K562 (cell line): ENCODE data around the gene ABCC6. TPM values are rescaled to one million over a fixed set of nuclear protein-coding genes. Genes with fewer than 3 reads are reported as not detected.

Source experiments
- ATAC-seq: fragments of 200-7000 bp; cut with Tn5 transposase; 3 replicates; pipeline ENCODE4 v1.9.1; 2020; ENCODE audit warnings: moderate library complexity
- BruUV-seq: library from RNA; stranded (reverse); fragments of 400-500 nt; replicated peaks from 2 replicates; lab custom pipeline; 2021; lab: Mats Ljungman, UMichigan
- CTCF ChIA-PET: fragments of 300-600 bp; formaldehyde crosslinking; extraction: SDS; loops from one replicate; lab custom pipeline; 2021; ENCODE audit warnings: low intra/inter-chr PET ratio; lab: Yijun Ruan, JAX
- POLR2A ChIA-PET: fragments of 300-600, 350-650 bp; sonication (Branson Sonifier 250); formaldehyde crosslinking; extraction: SDS; loops from one replicate; lab custom pipeline; 2021; ENCODE audit warnings: antibody characterized with exemption, inconsistent platforms; lab: Yijun Ruan, JAX
- DNase-seq, 4 experiments: peaks; one replicate each; pipeline versions ENCODE4 v3.0.0 to v3.0.0-alpha.2; 2011 to 2018; ENCODE audit warnings: low spot score in 3 of 4, mixed read lengths in 3 of 4; ENCODE audit errors: extremely low read depth in 1 of 4
- FAIRE-seq: peaks from 2 replicates; lab custom pipeline; 2011; peaks lifted over from hg19 to GRCh38; lab: Jason Lieb, UNC
- H2AFZ ChIP-seq: 2 replicates; pipeline ENCODE4 v1.6.0; 2011; ENCODE audit warnings: low read depth, low read length, control low read depth, inconsistent platforms
- H3K27ac ChIP-seq: fragments of 200-600 bp; 3 replicates; pipeline ENCODE4 v1.8.0; 2011; ENCODE audit warnings: low read depth, mild to moderate bottlenecking, control low read depth, inconsistent platforms, low read length, moderate library complexity, mixed read lengths; ENCODE audit errors: extremely low read depth
- H3K27me3 ChIP-seq, 2 experiments: fragments of 300-600 bp in 1 of 2; 2 replicates in 1 of 2; 3 replicates in 1 of 2; pipeline versions ENCODE4 v1.6.0 to v1.8.0; 2011; ENCODE audit warnings: inconsistent platforms in 2 of 2, low read length in 2 of 2, mild to moderate bottlenecking in 1 of 2, mixed read lengths in 1 of 2, moderate library complexity in 1 of 2; ENCODE audit not compliant: control insufficient read depth in 2 of 2, insufficient read depth in 2 of 2
- H3K36me3 ChIP-seq: fragments of 300-600 bp; 3 replicates; pipeline ENCODE4 v1.8.0; 2011; ENCODE audit warnings: mild to moderate bottlenecking, low read length, inconsistent platforms; ENCODE audit not compliant: control insufficient read depth, insufficient read depth
- H3K4me1 ChIP-seq, 2 experiments: fragments of 200-600 bp in 1 of 2; replicated peaks in 1 of 2; 2 replicates in 1 of 2; 3 replicates in 1 of 2; pipeline versions ENCODE4 v1.5.1 to v1.8.0; 2011; ENCODE audit warnings: inconsistent platforms in 2 of 2, low read length in 2 of 2, mild to moderate bottlenecking in 1 of 2, mixed read lengths in 1 of 2, moderate library complexity in 1 of 2; ENCODE audit not compliant: control insufficient read depth in 2 of 2, insufficient read depth in 2 of 2
- H3K4me2 ChIP-seq: 2 replicates; pipeline ENCODE4 v1.6.1; 2011; ENCODE audit warnings: low read length, control low read depth, inconsistent platforms, mixed read lengths; ENCODE audit not compliant: insufficient read depth
- H3K4me3 ChIP-seq: fragments of 200-600 bp; sonication (generic), shearing (Covaris generic); 2 replicates; pipeline ENCODE4 v1.5.1; 2016; ENCODE audit warnings: control low read depth, inconsistent platforms
- H3K79me2 ChIP-seq: fragments of 200-600 bp; 3 replicates; pipeline ENCODE4 v1.8.0; 2011; ENCODE audit warnings: low read length, inconsistent platforms; ENCODE audit not compliant: control insufficient read depth, insufficient read depth
- H3K9ac ChIP-seq, 2 experiments: 2 replicates each; pipeline versions ENCODE4 v1.6.0 to v1.6.1; 2011; ENCODE audit warnings: low read depth in 2 of 2, low read length in 2 of 2, control low read depth in 1 of 2, inconsistent platforms in 1 of 2, mild to moderate bottlenecking in 1 of 2, mixed read lengths in 1 of 2; ENCODE audit not compliant: insufficient read depth in 1 of 2
- H3K9me1 ChIP-seq: one replicate; pipeline ENCODE4 v1.6.0; 2011; ENCODE audit warnings: inconsistent platforms, mild to moderate bottlenecking, low read length, moderate library complexity; ENCODE audit not compliant: control insufficient read depth, insufficient read depth
- H3K9me3 ChIP-seq: replicated peaks from 2 replicates; pipeline ENCODE4 v1.5.1; 2011; ENCODE audit warnings: low read depth, low read length, inconsistent platforms; ENCODE audit not compliant: control insufficient read depth, insufficient read depth
- H4K20me1 ChIP-seq: replicated peaks from 2 replicates; pipeline ENCODE4 v1.6.1; 2011; ENCODE audit warnings: low read length, inconsistent platforms, mixed read lengths; ENCODE audit not compliant: control insufficient read depth, insufficient read depth
- NFIC ChIP-seq: fragments of 450-650 bp; IDR thresholded peaks from 2 replicates; pipeline ENCODE4 v1.6.1; 2017; ENCODE audit warnings: mild to moderate bottlenecking, inconsistent platforms
- WGBS: fragments of 100-300 bp; shearing (Covaris generic); methylation state at CpG from one replicate; pipeline ENCODE4 v1.1.6; 2016; ENCODE audit warnings: low coverage, mixed read lengths; ENCODE audit not compliant: insufficient coverage; ENCODE audit errors: missing lambda C conversion rate; 5-methylcytosine and 5-hydroxymethylcytosine counted together
- in situ Hi-C: fragments of 300-500 bp; cut with MboI; formaldehyde crosslinking; loops from 4 replicates; pipeline ENCODE4 v1.15.0; 2018; ENCODE audit warnings: inconsistent platforms, mixed read lengths
- intact Hi-C: fragments of 100-400 bp; cut with micrococcal nuclease; formaldehyde crosslinking; loops from 2 replicates; pipeline ENCODE4 v1.14.2; 2022
- polyA plus RNA-seq, 8 experiments: library from polyadenylated mRNA; depleted of rRNA in 4 of 8; stranded (reverse) in 5 of 8; unstranded in 3 of 8; fragments of >200 nt; fragmentation: Nextera tagmentation in 2 of 8; fragmentation: Illumina TruSeq in 1 of 8; extraction: Ambion mirVana in 2 of 8; extraction: Trizol in 1 of 8; gene quantifications; 2 replicates each; pipeline versions ENCODE4 v1.2.1 to v1.2.3, GENCODE V29; 2011 to 2014; ENCODE audit warnings: inconsistent platforms in 1 of 8, missing spikeins in 1 of 8
- total RNA-seq, 7 experiments: library from RNA; depleted of rRNA in 6 of 7; stranded (reverse); fragments of >200 nt in 6 of 7; fragmentation: Illumina TruSeq in 2 of 7; extraction: Trizol in 2 of 7; gene quantifications; 2 replicates each; pipeline versions ENCODE4 v1.2.1 to v1.2.3, GENCODE V29; 2011 to 2021; ENCODE audit warnings: low replicate concordance in 1 of 7
- TF ChIP-seq, protein P1 (sequence below): sonication (generic); formaldehyde crosslinking; IDR thresholded peaks from 2 replicates; pipeline ENCODE4 v1.5.0; 2020; ENCODE audit warnings: missing genetic modification reagents
- TF ChIP-seq, protein P2 (sequence below), 2 experiments: fragments of 450-650 bp in 1 of 2; sonication (generic) in 1 of 2; formaldehyde crosslinking in 1 of 2; IDR thresholded peaks; 2 replicates each; pipeline versions ENCODE4 v1.7.1 to v1.9.0; 2016 to 2022; ENCODE audit warnings: inconsistent platforms in 1 of 2, mild to moderate bottlenecking in 1 of 2, missing genetic modification reagents in 1 of 2

Gene ABCC6
- total and polyA plus RNA-seq, 9 of the 15 experiments (the other 6 are each of a cell fraction or from before 2014, with no cell fraction given), result 0.03 to 0.46 (median 0.07) TPM; not detected in 4

DNA sequence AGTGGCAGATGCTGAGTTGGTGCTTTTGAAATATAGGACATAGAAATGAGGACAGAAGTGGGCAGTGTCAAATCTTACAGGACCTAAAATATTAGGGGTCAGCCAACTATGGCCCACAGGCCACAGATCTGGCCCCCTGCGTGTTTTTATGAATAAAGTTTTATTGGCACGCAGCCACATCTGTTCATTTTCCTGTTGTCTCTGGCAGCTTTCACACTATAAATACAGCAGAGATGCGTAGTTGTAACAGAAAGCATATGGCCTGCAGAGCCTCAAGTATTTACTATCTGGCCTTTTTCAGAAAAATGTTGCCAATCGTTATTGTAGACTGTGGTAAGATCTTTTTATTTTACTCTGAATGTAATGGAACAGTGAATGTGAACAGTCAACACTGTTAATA is 82.8 kb downstream of the ABCC6 start:
- ChIA-PET POLR2A (no interaction called here), CTCF (no interaction called here)
- ATAC-seq, result no peak
- no peak overlapping the region for H3K27ac ChIP-seq
- no peak for DNase-seq
- no peaks in the 10 kb centered on the region for H3K27me3 ChIP-seq
- BruUV-seq, result no TSS peak
- intact Hi-C loops, result no loop called here
- H4K20me1 ChIP-seq, result no peaks in the 10 kb centered on the region
- no peak overlapping the region for H3K4me3 ChIP-seq
- in situ Hi-C loops, result no loop called here
- H3K9me3 ChIP-seq, result no peaks in the 10 kb centered on the region
- 79% methylated on average over 4 of the region's 4 CpGs for WGBS
- FAIRE-seq, result no peak
- H3K4me1 ChIP-seq, result no peaks in the 10 kb centered on the region
- peaks cover 76% of the 10 kb centered on the region; the same call in 2 of the 3 replicates for H3K36me3 ChIP-seq
- H3K79me2 ChIP-seq, result no peaks in the 10 kb centered on the region
- TF ChIP-seq, protein P1, sequence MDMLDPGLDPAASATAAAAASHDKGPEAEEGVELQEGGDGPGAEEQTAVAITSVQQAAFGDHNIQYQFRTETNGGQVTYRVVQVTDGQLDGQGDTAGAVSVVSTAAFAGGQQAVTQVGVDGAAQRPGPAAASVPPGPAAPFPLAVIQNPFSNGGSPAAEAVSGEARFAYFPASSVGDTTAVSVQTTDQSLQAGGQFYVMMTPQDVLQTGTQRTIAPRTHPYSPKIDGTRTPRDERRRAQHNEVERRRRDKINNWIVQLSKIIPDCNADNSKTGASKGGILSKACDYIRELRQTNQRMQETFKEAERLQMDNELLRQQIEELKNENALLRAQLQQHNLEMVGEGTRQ, result no peak
- TF ChIP-seq, protein P2, sequence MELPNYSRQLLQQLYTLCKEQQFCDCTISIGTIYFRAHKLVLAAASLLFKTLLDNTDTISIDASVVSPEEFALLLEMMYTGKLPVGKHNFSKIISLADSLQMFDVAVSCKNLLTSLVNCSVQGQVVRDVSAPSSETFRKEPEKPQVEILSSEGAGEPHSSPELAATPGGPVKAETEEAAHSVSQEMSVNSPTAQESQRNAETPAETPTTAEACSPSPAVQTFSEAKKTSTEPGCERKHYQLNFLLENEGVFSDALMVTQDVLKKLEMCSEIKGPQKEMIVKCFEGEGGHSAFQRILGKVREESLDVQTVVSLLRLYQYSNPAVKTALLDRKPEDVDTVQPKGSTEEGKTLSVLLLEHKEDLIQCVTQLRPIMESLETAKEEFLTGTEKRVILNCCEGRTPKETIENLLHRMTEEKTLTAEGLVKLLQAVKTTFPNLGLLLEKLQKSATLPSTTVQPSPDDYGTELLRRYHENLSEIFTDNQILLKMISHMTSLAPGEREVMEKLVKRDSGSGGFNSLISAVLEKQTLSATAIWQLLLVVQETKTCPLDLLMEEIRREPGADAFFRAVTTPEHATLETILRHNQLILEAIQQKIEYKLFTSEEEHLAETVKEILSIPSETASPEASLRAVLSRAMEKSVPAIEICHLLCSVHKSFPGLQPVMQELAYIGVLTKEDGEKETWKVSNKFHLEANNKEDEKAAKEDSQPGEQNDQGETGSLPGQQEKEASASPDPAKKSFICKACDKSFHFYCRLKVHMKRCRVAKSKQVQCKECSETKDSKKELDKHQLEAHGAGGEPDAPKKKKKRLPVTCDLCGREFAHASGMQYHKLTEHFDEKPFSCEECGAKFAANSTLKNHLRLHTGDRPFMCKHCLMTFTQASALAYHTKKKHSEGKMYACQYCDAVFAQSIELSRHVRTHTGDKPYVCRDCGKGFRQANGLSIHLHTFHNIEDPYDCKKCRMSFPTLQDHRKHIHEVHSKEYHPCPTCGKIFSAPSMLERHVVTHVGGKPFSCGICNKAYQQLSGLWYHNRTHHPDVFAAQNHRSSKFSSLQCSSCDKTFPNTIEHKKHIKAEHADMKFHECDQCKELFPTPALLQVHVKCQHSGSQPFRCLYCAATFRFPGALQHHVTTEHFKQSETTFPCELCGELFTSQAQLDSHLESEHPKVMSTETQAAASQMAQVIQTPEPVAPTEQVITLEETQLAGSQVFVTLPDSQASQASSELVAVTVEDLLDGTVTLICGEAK (IDR thresholded peaks at IDR 0.05), result peak; percentile 88
- TF ChIP-seq, protein P2 (CRISPR knock-in tag; IDR thresholded peaks at IDR 0.05), result peak; percentile 73
- TF ChIP-seq NFIC, result peak; percentile 41; the same call in 1 of the 2 replicates
- no peak overlapping the region for H3K9ac ChIP-seq
- H3K4me2 ChIP-seq, result no peak overlapping the region
- H2AFZ ChIP-seq, result no peak overlapping the region
- no peaks in the 10 kb centered on the region for H3K9me1 ChIP-seq
